H9 (cell line): ENCODE data around the gene GGACT. TPM values are rescaled to one million over a fixed set of nuclear protein-coding genes. Genes with fewer than 3 reads are reported as not detected.

Experiments used
- DNase-seq: peaks from one replicate; pipeline ENCODE4 v3.0.0-alpha.2; 2017
- H2AFZ ChIP-seq: one replicate; pipeline ENCODE4 v1.6.1; 2013; ENCODE audit warnings: mild to moderate bottlenecking, low read length, control low read depth, moderate library complexity
- H2AK5ac ChIP-seq: 2 replicates; pipeline ENCODE4 v1.6.1; 2013; ENCODE audit warnings: low read length, control low read depth, mixed read lengths; ENCODE audit not compliant: insufficient read length
- H2BK120ac ChIP-seq: one replicate; pipeline ENCODE4 v1.6.1; 2013; ENCODE audit warnings: low read depth, mild to moderate bottlenecking, low read length, control low read depth, inconsistent platforms; ENCODE audit not compliant: poor library complexity, severe bottlenecking
- H2BK12ac ChIP-seq: 2 replicates; pipeline ENCODE4 v1.6.1; 2013; ENCODE audit warnings: low read length, control low read depth, mixed read lengths, low read depth; ENCODE audit not compliant: insufficient read length
- H2BK15ac ChIP-seq: 2 replicates; pipeline ENCODE4 v1.6.1; 2013; ENCODE audit warnings: low read depth, low read length, control low read depth
- H2BK20ac ChIP-seq: one replicate; pipeline ENCODE4 v1.6.1; 2013; ENCODE audit warnings: low read depth, mild to moderate bottlenecking, low read length, control low read depth, inconsistent platforms; ENCODE audit not compliant: poor library complexity, severe bottlenecking
- H2BK5ac ChIP-seq: 2 replicates; pipeline ENCODE4 v1.6.1; 2013; ENCODE audit warnings: low read length, control low read depth, mixed read lengths; ENCODE audit not compliant: insufficient read length
- H3K14ac ChIP-seq: 2 replicates; pipeline ENCODE4 v1.6.1; 2013; ENCODE audit warnings: low read length, control low read depth; ENCODE audit not compliant: insufficient read depth
- H3K18ac ChIP-seq: 2 replicates; pipeline ENCODE4 v1.6.1; 2013; ENCODE audit warnings: low read depth, mild to moderate bottlenecking, mixed read lengths, low read length, control low read depth; ENCODE audit not compliant: insufficient read length
- H3K23ac ChIP-seq: 2 replicates; pipeline ENCODE4 v1.6.1; 2013; ENCODE audit warnings: low read length, control low read depth, mixed read lengths, low read depth; ENCODE audit not compliant: insufficient read length
- H3K23me2 ChIP-seq: 2 replicates; pipeline ENCODE4 v1.6.1; 2013; ENCODE audit warnings: low read depth, mild to moderate bottlenecking, mixed read lengths, low read length, control low read depth; ENCODE audit not compliant: insufficient read length, poor library complexity, severe bottlenecking
- H3K27ac ChIP-seq: 2 replicates; pipeline ENCODE4 v1.5.1; 2013; ENCODE audit warnings: low read length, control low read depth, mixed read lengths, low read depth; ENCODE audit not compliant: insufficient read length
- H3K27me3 ChIP-seq: 2 replicates; pipeline ENCODE4 v1.6.1; 2013; ENCODE audit warnings: low read length, control low read depth, inconsistent platforms; ENCODE audit not compliant: insufficient read depth
- H3K4ac ChIP-seq: 2 replicates; pipeline ENCODE4 v1.6.1; 2013; ENCODE audit warnings: low read depth, mild to moderate bottlenecking, control low read depth, inconsistent platforms, low read length, moderate library complexity
- H3K4me1 ChIP-seq: 2 replicates; pipeline ENCODE4 v1.6.1; 2013; ENCODE audit warnings: low read length, control low read depth, inconsistent platforms; ENCODE audit not compliant: insufficient read depth
- H3K4me2 ChIP-seq: 2 replicates; pipeline ENCODE4 v1.6.1; 2013; ENCODE audit warnings: low read length, control low read depth, mixed read lengths; ENCODE audit not compliant: insufficient read length, insufficient read depth
- H3K56ac ChIP-seq: 2 replicates; pipeline ENCODE4 v1.6.1; 2013; ENCODE audit warnings: low read depth, mild to moderate bottlenecking, mixed read lengths, low read length, control low read depth; ENCODE audit not compliant: insufficient read length
- H3K79me1 ChIP-seq: 2 replicates; pipeline ENCODE4 v1.6.1; 2013; ENCODE audit warnings: low read depth, mild to moderate bottlenecking, moderate library complexity, low read length, control low read depth, inconsistent platforms; ENCODE audit not compliant: insufficient read depth, poor library complexity, severe bottlenecking
- H3K79me2 ChIP-seq: 2 replicates; pipeline ENCODE4 v1.6.1; 2013; ENCODE audit warnings: low read length, control low read depth, inconsistent platforms; ENCODE audit not compliant: insufficient read depth
- H3K9ac ChIP-seq: 2 replicates; pipeline ENCODE4 v1.6.1; 2013; ENCODE audit warnings: low read length, control low read depth, mixed read lengths; ENCODE audit not compliant: insufficient read length; ENCODE audit errors: extremely low read depth
- H3K9me3 ChIP-seq: one replicate; pipeline ENCODE4 v1.6.1; 2013; ENCODE audit warnings: low read depth, low read length, inconsistent platforms; ENCODE audit not compliant: control insufficient read depth
- H3T11ph ChIP-seq: one replicate; pipeline ENCODE4 v1.6.1; 2013; ENCODE audit warnings: mild to moderate bottlenecking, low read length, control low read depth, inconsistent platforms
- H4K20me1 ChIP-seq: one replicate; pipeline ENCODE4 v1.6.1; 2013; ENCODE audit not compliant: control insufficient read depth, insufficient read length, insufficient read depth
- H4K5ac ChIP-seq: 2 replicates; pipeline ENCODE4 v1.6.1; 2013; ENCODE audit warnings: low read depth, mild to moderate bottlenecking, mixed read lengths, low read length, control low read depth; ENCODE audit not compliant: insufficient read length
- H4K8ac ChIP-seq: replicated peaks from 2 replicates; pipeline ENCODE4 v1.6.1; 2013; ENCODE audit warnings: low read length, control low read depth, mixed read lengths, low read depth; ENCODE audit not compliant: insufficient read length
- H4K91ac ChIP-seq: 2 replicates; pipeline ENCODE4 v1.6.1; 2013; ENCODE audit warnings: low read depth, mild to moderate bottlenecking, moderate library complexity, mixed read lengths, low read length, control low read depth; ENCODE audit not compliant: insufficient read length
- H3K27ac Mint-ChIP-seq, 3 experiments: 2 replicates in 2 of 3; 3 replicates in 1 of 3; pipeline ENCODE4 v1.8.0; 2020 to 2021; ENCODE audit warnings: mixed read lengths in 3 of 3, mild to moderate bottlenecking in 1 of 3, moderate library complexity in 1 of 3
- H3K27me3 Mint-ChIP-seq: 2 replicates; pipeline ENCODE4 v1.8.0; 2021; ENCODE audit warnings: low read depth, mild to moderate bottlenecking, moderate library complexity, mixed read lengths
- H3K36me3 Mint-ChIP-seq, 3 experiments: 2 replicates in 2 of 3; 3 replicates in 1 of 3; pipeline ENCODE4 v1.8.0; 2020 to 2021; ENCODE audit warnings: low read depth in 3 of 3, mixed read lengths in 3 of 3; ENCODE audit not compliant: insufficient read depth in 1 of 3
- H3K4me1 Mint-ChIP-seq, 2 experiments: 2 replicates each; pipeline ENCODE4 v1.8.0; 2020; ENCODE audit warnings: mixed read lengths in 2 of 2
- H3K4me3 Mint-ChIP-seq, 2 experiments: 2 replicates in 1 of 2; 3 replicates in 1 of 2; pipeline ENCODE4 v1.8.0; 2020 to 2021; ENCODE audit warnings: mild to moderate bottlenecking in 2 of 2, mixed read lengths in 2 of 2, moderate library complexity in 1 of 2
- H3K9me3 Mint-ChIP-seq, 2 experiments: 2 replicates in 1 of 2; 3 replicates in 1 of 2; pipeline ENCODE4 v1.8.0; 2020; ENCODE audit warnings: mild to moderate bottlenecking in 2 of 2, mixed read lengths in 2 of 2, moderate library complexity in 1 of 2
- WGBS: extraction: QIAGEN DNeasy Blood & Tissue Kit; methylation state at CpG from one replicate; pipeline ENCODE4 v1.1.7; 2013; ENCODE audit warnings: missing lambda C conversion rate, low lambda C conversion rate, mixed read lengths; ENCODE audit not compliant: insufficient read length; ENCODE audit errors: extremely low coverage; 5-methylcytosine and 5-hydroxymethylcytosine counted together
- total RNA-seq: library from RNA; stranded (reverse); gene quantifications from 2 replicates; pipeline ENCODE4 v1.2.1, GENCODE V29; 2021
- TF ChIP-seq, protein P1 (sequence below): fragments of 200-600 bp; sonication (generic); conservative IDR thresholded peaks from 3 replicates; pipeline ENCODE4 v1.8.0; 2021; ENCODE audit warnings: antibody characterized with exemption, mild to moderate bottlenecking

GGACT gene
- total RNA-seq, 1 experiment from 2014 or later = 1.3 TPM

- H3K27ac Mint-ChIP-seq = no peak overlapping the region
- H3K4me3 Mint-ChIP-seq = no peak overlapping the region
- H3K14ac ChIP-seq = no peak overlapping the region
- H3K4me1 ChIP-seq = peaks cover 11% of the 10 kb centered on the region; the same call in 1 of the 2 replicates
- no peaks in the 10 kb centered on the region for H3K27me3 ChIP-seq
- no peak overlapping the region for H4K5ac ChIP-seq
- H4K91ac ChIP-seq = no peak overlapping the region
- no peaks in the 10 kb centered on the region for H3K79me1 ChIP-seq
- TF ChIP-seq, protein P1, sequence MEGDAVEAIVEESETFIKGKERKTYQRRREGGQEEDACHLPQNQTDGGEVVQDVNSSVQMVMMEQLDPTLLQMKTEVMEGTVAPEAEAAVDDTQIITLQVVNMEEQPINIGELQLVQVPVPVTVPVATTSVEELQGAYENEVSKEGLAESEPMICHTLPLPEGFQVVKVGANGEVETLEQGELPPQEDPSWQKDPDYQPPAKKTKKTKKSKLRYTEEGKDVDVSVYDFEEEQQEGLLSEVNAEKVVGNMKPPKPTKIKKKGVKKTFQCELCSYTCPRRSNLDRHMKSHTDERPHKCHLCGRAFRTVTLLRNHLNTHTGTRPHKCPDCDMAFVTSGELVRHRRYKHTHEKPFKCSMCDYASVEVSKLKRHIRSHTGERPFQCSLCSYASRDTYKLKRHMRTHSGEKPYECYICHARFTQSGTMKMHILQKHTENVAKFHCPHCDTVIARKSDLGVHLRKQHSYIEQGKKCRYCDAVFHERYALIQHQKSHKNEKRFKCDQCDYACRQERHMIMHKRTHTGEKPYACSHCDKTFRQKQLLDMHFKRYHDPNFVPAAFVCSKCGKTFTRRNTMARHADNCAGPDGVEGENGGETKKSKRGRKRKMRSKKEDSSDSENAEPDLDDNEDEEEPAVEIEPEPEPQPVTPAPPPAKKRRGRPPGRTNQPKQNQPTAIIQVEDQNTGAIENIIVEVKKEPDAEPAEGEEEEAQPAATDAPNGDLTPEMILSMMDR = no peak
- no peak overlapping the region for H2BK5ac ChIP-seq
- no peak for DNase-seq
- H3T11ph ChIP-seq = no peak overlapping the region
- H3K56ac ChIP-seq = no peak overlapping the region
- no peak overlapping the region for H4K8ac ChIP-seq
- H3K4me1 Mint-ChIP-seq = peaks cover 37 to 41% of the 10 kb centered on the region in 2 experiments
- no peaks in the 10 kb centered on the region for H4K20me1 ChIP-seq
- no peaks in the 10 kb centered on the region for H3K9me3 Mint-ChIP-seq
- no peak overlapping the region for H2BK20ac ChIP-seq
- H3K18ac ChIP-seq = no peak overlapping the region
- H3K27ac ChIP-seq = no peak overlapping the region
- no peak overlapping the region for H3K23ac ChIP-seq
- no peaks in the 10 kb centered on the region for H3K79me2 ChIP-seq
- WGBS = no CpG with 5 or more reads among the region's 3 CpGs
- no peak overlapping the region for H2BK12ac ChIP-seq
- no peaks in the 10 kb centered on the region for H3K9me3 ChIP-seq
- no peaks in the 10 kb centered on the region for H3K27me3 Mint-ChIP-seq
- H2BK120ac ChIP-seq = no peak overlapping the region
- no peak overlapping the region for H3K4me2 ChIP-seq
- H3K36me3 Mint-ChIP-seq = no peaks in the 10 kb centered on the region
- H3K9ac ChIP-seq = no peak overlapping the region
- no peaks in the 10 kb centered on the region for H3K23me2 ChIP-seq
- no peak overlapping the region for H2AK5ac ChIP-seq
- H2AFZ ChIP-seq = no peak overlapping the region
- no peak overlapping the region for H3K4ac ChIP-seq
- no peak overlapping the region for H2BK15ac ChIP-seq
Measured at GRCh38 chr13:100503622-100504021, 85.0 kb downstream of the GGACT start.
